ENCODE measurements around the gene CFAP100.

DNA sequence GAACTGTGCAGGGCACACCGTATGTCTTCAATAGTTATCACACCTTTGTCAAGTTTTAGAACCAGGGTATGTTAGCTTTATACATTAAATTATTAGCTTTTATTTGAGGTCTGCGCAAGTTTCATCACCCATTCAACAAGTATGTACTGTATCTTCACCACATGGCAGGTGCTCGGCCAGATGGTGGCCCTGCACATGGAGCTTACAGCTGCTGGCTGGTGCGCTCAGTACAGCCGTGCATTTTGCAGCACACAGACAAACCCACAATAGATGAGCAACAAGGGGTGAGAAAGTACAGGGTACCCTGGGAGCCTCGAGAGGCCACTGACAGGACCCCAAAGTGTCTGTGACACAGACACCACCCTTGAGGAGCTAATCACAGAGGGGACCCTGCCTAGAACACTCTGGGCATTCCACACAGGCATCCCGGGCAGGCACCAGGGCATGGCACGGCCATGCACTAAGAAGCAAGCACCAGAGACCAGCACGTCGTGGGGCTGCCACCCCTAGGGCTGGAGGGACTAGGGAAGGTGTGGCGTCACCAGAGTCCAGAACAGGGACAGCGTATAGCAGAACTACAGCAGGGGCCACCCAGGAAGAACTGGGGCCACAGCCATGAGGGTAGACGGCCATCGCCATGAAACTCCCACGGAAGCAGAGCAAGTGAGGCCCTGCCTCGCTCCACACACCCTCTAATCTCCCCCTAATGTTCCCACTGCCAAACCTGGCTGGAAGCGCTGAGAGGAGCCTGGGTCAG, 53.6 kb downstream of the CFAP100 start:
- no peak for TF ChIP-seq EZH2 (optimal IDR thresholded peaks at IDR 0.05; ENCODE audit: low read depth, low read length)
- TF ChIP-seq, protein P1, sequence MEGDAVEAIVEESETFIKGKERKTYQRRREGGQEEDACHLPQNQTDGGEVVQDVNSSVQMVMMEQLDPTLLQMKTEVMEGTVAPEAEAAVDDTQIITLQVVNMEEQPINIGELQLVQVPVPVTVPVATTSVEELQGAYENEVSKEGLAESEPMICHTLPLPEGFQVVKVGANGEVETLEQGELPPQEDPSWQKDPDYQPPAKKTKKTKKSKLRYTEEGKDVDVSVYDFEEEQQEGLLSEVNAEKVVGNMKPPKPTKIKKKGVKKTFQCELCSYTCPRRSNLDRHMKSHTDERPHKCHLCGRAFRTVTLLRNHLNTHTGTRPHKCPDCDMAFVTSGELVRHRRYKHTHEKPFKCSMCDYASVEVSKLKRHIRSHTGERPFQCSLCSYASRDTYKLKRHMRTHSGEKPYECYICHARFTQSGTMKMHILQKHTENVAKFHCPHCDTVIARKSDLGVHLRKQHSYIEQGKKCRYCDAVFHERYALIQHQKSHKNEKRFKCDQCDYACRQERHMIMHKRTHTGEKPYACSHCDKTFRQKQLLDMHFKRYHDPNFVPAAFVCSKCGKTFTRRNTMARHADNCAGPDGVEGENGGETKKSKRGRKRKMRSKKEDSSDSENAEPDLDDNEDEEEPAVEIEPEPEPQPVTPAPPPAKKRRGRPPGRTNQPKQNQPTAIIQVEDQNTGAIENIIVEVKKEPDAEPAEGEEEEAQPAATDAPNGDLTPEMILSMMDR (IDR thresholded peaks at IDR 0.05; ENCODE audit: low read length) = no peak

Data from MM.1S (cell line).